ENCODE measurements around the gene RPRML. TPM values are rescaled to one million over a fixed set of nuclear protein-coding genes. Genes with fewer than 3 reads are reported as not detected.
"Not testable (repeated sequence)": the region's sequence is repeated elsewhere in the genome, so short reads cannot be mapped to it uniquely, and the experiment has no call there.

The RPRML gene
- total RNA-seq, 2 donors from 2014 or later: 0.31 TPM; not detected in 1

- Mint-ChIP-seq H3K9me3 (no peaks in the 10 kb centered on the region), H3K4me1 (peaks cover 8% of the 10 kb centered on the region), H3K36me3 (ENCODE audit: low read depth) (no peaks in the 10 kb centered on the region), H3K4me3 (no peak overlapping the region), H3K27ac (no peak overlapping the region), H3K27me3 (ENCODE audit: insufficient read depth) (peaks cover 43% of the 10 kb centered on the region)
- Histone ChIP-seq H3K27ac (ENCODE audit: low read depth, low read length) (no peak overlapping the region), H3K36me3 (ENCODE audit: control insufficient read depth, insufficient read depth, low read length) (no peaks in the 10 kb centered on the region), H3K4me3 (ENCODE audit: low read length) (no peak overlapping the region), H3K27me3 (ENCODE audit: control insufficient read depth, insufficient read depth, low read length, poor library complexity, severe bottlenecking) (peaks cover 41% of the 10 kb centered on the region), H3K9me3 (ENCODE audit: control insufficient read depth, low read length) (no peaks in the 10 kb centered on the region), H3K4me1 (ENCODE audit: control insufficient read depth, insufficient read depth, low read length) (no peaks in the 10 kb centered on the region), H3K9ac (ENCODE audit: extremely low read depth, low read length, poor library complexity, severe bottlenecking) (no peak overlapping the region)
- no peak for TF ChIP-seq CTCF (conservative IDR thresholded peaks at IDR 0.05)
- WGBS, 2 experiments (ENCODE audit: insufficient coverage in 1 of 2, insufficient read length in 1 of 2): 75 to 79% methylated on average over 9 to 11 of the region's 11 CpGs
- DNase-seq: no peak
These were observed 10.8 kb upstream of the RPRML start for GRCh38 chr17:46989637-46990431.

- not testable (repeated sequence) for H3K27ac Mint-ChIP-seq; DNase-seq; H3K4me1 Mint-ChIP-seq; H3K27ac ChIP-seq (ENCODE audit: low read depth, low read length); H3K4me3 ChIP-seq (ENCODE audit: low read length); H3K9ac ChIP-seq (ENCODE audit: extremely low read depth, low read length, poor library complexity, severe bottlenecking); H3K4me1 ChIP-seq (ENCODE audit: control insufficient read depth, insufficient read depth, low read length); H3K4me3 Mint-ChIP-seq; H3K9me3 ChIP-seq (ENCODE audit: control insufficient read depth, low read length); H3K36me3 Mint-ChIP-seq (ENCODE audit: low read depth); H3K9me3 Mint-ChIP-seq; H3K36me3 ChIP-seq (ENCODE audit: control insufficient read depth, insufficient read depth, low read length)
- H3K27me3 Mint-ChIP-seq (ENCODE audit: insufficient read depth): peaks cover 52% of the 10 kb centered on the region
- H3K27me3 ChIP-seq (ENCODE audit: control insufficient read depth, insufficient read depth, low read length, poor library complexity, severe bottlenecking): peaks cover 49% of the 10 kb centered on the region
- WGBS, 2 experiments (ENCODE audit: insufficient coverage in 1 of 2, insufficient read length in 1 of 2): 92 to 96% methylated on average over 4 to 5 of the region's 5 CpGs
These were observed 8.9 kb upstream of the RPRML start for GRCh38 chr17:46987927-46988326.

GRCh38 chr17:46986366-46986765 is 7.3 kb upstream of the RPRML start:
- H3K27me3 Mint-ChIP-seq (ENCODE audit: insufficient read depth): peaks cover 65% of the 10 kb centered on the region
- peaks cover 61% of the 10 kb centered on the region for H3K27me3 ChIP-seq (ENCODE audit: control insufficient read depth, insufficient read depth, low read length, poor library complexity, severe bottlenecking)
- no peaks in the 10 kb centered on the region for H3K9me3 Mint-ChIP-seq
- H3K27ac ChIP-seq (ENCODE audit: low read depth, low read length): no peak overlapping the region
- H3K36me3 Mint-ChIP-seq (ENCODE audit: low read depth): no peaks in the 10 kb centered on the region
- no peak overlapping the region for H3K4me3 ChIP-seq (ENCODE audit: low read length)
- no peaks in the 10 kb centered on the region for H3K36me3 ChIP-seq (ENCODE audit: control insufficient read depth, insufficient read depth, low read length)
- peaks cover 8% of the 10 kb centered on the region for H3K4me1 Mint-ChIP-seq
- no peak overlapping the region for H3K4me3 Mint-ChIP-seq
- H3K4me1 ChIP-seq (ENCODE audit: control insufficient read depth, insufficient read depth, low read length): no peaks in the 10 kb centered on the region
- H3K9ac ChIP-seq (ENCODE audit: extremely low read depth, low read length, poor library complexity, severe bottlenecking): no peak overlapping the region
- 88 to 91% methylated on average over 6 to 7 of the region's 7 CpGs for WGBS, 2 experiments (ENCODE audit: insufficient coverage in 1 of 2, insufficient read length in 1 of 2)
- no peak overlapping the region for H3K27ac Mint-ChIP-seq
- no peaks in the 10 kb centered on the region for H3K9me3 ChIP-seq (ENCODE audit: control insufficient read depth, low read length)
- no peak for TF ChIP-seq CTCF (conservative IDR thresholded peaks at IDR 0.05)
- no peak for DNase-seq
